CD4-positive, alpha-beta T cell treated with Interleukin-2 at 100 ng/mL for 4 hours (primary cell): ENCODE measurements around the gene IGIP.
A peak's percentile ranks its signal among the peaks of the same experiment; 100 is the strongest.

Experiments
- DNase-seq: peaks from one replicate; pipeline ENCODE4 v3.0.0-alpha.2; 2020; ENCODE audit warnings: low spot score

IGIP gene

DNA sequence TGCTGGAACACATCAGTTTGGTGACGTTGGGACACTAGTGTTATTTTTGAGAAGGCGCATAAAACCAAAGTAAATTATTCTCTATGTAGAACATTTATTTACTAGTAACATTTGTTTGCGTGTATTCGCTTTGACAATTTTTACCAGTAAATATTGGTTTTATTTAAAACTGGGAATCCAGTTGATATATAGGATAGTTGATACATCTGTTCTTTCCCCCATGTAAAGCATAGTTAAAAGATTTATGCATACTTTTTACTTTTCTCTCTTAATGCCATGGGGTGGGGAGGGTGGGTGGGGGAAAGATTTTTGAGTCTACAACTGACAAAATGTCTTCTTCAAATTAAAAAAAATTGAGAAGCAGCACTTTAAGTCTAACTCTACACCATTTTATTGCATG, at the start of gene IGIP:
TSS of gene IGIP (plus strand) at position 301 of the 400 bp plus-strand sequence. CDS start 2,540 bp downstream, outside the sequence.
- DNase-seq, result no peak

DNA sequence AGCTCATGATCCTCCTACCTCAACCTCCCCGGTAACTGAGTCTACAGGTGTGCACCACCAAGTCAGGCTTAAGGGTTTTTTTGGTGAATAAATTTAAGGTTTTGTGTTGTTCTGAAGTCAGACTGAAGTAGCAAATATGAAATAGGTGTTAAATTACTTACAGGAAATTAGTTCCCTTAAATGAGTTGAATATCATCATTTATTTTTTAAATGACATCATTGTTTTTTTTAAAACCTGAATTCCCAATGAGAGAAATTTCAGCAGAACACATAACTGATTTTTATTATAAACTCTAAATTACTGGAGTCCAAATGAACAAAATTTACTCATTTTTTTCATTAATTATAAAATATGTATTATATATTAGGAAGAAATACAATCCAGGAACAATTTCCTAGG, 49.6 kb upstream of the IGIP start:
- DNase-seq, result no peak

DNA sequence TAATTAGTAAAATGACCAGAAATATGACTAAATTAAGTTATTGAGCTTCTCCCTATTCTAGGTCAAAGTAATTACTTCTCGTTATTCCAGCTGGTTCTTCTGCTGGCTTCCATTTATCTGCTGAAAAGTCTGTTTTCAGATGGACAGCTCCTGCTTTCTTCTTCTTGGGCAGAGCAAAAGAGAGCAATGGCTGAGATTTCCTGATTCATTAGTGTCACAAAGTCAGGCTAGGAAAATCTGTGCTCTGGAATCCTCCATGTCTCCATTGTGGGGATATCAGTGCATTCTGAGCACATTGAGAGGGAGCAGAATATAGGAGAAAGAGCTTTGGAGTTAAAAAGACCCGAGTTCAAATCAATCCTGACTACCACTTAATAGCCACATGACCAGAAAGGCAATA, 48.9 kb upstream of the IGIP start:
- DNase-seq, result no peak

DNA sequence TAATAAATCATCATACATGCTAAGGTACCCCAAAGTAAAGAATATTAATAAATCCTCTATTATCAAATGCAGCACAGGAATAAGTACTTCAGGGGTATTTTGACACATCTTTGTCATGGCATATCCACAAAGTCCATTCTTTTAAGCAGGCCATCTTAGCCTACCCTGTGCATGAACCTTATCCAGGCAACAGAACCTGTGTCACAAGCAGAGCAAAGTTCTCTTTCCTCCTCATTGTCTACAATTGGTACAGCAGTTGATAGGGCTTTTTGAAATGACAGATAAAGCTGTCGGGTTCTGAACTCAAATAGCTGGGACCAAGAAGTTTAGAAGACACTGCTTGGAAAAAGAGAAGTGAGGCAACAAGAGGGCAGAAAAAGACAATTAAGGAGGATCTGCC, 42.6 kb upstream of the IGIP start:
- no peak for DNase-seq

DNA sequence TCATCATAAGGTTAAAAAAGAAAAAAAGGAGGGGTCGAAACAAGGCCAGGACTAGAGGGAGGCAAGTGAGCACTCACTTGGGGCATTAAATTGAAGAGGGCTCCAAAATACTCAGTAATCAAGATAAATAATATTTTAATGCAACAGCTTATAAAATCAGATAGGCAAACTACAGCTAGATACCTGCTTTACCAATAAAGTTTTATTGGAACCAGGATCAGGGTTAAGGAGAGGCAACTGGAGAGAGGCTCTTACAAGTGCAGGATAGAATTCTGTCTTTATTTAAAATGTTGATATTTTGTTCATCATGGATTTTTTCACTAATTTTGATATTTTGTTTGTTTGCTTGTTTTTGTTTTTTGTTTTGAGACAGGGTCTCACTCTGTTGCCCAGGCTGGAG, 42.1 kb upstream of the IGIP start:
- no peak for DNase-seq

DNA sequence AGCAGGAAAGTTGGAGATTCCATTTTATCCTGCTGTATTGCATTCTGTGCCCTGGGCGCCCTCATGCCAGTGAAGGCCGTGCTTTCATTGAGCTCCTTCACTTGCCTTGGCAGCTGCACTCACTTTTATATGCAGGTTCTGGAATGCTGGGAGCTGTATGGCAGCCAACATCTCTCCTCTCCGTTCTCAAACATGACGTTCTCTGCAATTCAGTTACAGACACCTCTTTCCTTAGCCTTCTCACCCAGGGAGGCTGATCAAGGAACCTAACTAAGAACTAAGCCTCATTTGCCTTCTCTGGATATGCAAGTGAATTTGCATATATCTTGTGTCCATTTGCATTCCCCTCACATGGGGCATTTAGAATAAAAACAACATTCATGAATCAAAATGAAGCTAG, 41.2 kb upstream of the IGIP start:
- no peak for DNase-seq

DNA sequence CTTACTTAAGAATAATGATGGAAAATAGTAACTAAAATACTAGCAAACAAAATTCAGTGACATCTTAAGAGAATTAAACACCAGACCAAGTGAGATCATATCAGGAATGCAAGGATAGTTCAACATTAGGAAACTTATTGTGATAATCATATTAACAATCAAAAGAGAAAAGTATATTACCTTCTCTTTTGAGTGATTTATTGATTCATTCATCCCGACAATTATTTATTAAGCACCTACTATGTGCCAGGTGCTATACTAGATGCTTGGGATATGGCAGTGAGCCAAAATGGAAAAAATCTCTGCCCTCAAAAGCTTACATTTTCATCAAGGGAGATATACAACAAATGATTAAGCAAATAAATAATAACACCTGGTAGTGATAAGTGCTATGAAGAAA, 35.5 kb upstream of the IGIP start:
- DNase-seq, result no peak

DNA sequence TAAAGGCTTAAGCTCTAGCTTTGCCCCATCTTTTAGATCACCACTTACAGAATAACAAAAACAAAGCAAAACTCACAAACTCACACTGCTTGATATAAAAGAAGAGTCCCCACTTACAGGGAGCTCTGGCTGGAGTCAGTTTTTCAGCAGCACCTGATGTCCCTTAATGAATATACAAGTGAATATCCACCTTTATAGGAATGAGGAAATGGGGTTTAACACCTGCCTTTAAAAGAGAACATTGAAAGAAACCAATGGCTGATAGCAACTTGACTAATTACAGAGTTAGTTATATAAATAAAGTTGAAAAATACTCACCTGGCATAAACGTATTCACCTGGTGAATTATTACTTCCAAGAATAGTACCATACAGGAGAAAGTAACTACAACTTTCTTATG, 32.6 kb upstream of the IGIP start:
- no peak for DNase-seq

DNA sequence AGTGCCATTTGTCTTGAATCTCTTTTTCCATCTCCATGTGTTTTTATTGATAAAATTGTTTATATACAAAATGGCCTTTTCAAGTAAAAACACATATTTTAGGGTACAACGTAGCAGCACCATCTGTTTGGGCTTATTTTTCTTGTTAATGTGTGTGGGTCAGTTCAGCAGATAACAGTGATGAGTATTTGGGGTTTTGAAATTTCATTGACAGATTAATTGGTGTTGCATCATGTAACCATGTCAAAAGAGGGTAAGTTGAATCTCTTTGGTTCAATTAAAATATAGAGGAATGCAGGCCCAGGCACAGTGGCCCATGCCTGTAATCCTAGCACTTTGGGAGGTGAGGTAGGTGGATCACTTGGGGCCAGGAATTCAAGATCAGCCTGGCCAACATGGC, 31.9 kb upstream of the IGIP start:
- no peak for DNase-seq

DNA sequence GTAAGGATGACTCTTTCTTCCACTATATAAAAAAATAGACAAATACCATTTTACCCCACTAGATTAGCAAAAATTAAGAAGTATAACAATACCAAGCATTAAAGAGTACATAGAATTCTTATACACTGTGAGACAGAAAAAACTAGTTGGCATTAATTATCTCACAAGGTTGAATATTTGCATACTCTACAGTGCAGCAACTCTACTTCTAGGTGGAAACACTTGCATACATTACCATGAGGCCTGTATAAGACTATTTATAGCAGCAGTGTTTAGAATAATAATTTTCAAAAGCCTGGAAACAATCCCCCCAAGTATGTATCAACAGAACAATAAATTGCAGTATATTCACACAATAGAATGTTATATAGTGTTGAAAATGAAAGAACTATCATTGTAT, 30.8 kb upstream of the IGIP start:
- no peak for DNase-seq

DNA sequence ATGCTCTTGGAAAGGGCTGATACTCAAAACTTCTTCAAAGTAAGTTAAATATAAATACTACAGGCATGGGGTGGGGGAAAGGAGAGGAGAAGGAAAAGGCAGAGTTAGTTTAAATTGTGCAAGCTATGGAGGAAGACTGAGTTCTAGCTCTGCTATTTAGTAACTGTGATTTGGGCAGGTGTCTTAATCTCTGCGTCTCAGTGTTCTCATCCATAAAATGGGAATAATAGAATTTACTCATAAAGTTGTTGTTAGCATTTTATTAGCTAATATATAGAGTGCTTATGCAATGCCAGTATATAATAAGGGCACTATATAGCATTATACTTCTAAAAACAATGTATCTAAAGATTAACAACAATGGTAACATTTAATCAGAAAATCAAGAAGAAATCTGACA, 24.6 kb upstream of the IGIP start:
- DNase-seq, result no peak

DNA sequence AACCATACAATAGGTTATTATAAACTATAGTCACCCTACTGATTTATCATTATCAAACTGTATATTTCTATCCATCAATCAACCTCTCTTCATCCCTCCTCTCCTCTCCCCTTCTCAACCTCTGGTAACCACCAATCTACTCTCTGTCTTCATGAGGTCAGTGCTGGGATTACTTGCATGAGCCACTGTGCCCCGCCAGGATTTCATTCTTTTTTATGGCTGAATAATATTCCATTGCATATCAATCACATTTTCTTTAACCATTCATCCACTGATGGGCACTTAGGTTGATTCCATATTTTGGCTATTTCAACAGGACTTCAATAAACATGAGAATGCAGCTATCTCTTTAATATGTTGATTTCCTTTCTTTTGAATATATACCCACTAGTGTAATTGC, 22.6 kb upstream of the IGIP start:
- no peak for DNase-seq

DNA sequence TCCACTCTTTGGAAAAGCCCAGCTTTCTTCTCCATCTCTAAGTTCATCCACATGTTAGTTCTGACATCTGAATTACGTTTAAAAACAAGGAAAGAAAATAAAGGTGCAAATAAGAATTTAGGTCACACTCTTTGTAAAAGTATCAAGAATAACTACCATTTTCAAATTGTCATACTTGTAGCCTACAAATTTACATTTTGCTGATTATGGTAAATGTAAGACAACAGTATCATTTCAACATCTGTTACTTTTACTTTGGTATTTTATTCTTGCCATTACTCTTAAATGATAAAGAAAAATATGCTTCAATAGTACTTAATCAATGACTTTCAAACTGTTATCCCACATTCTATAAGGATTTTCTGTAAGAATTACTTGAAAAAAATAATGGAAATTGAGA, 21.6 kb upstream of the IGIP start:
- no peak for DNase-seq

DNA sequence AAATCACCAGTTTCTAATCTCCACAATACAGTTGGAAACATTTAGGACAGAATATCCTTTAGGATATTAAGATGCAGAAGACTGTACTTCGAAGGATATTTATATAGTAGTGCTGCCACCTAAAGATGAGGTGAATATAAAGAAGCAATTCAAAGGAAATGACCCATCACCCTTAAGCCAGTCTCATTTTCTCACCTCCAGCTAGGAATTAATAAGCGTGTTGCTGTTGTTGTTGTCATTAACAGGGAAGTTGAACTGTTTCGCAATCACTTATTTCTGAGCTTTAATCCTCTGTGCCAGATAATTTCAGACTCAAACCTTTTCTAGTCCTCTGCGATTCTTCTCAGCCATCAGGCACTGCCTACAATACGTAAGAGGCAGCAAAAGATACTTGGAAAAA, 19.6 kb upstream of the IGIP start:
- DNase-seq, result no peak

DNA sequence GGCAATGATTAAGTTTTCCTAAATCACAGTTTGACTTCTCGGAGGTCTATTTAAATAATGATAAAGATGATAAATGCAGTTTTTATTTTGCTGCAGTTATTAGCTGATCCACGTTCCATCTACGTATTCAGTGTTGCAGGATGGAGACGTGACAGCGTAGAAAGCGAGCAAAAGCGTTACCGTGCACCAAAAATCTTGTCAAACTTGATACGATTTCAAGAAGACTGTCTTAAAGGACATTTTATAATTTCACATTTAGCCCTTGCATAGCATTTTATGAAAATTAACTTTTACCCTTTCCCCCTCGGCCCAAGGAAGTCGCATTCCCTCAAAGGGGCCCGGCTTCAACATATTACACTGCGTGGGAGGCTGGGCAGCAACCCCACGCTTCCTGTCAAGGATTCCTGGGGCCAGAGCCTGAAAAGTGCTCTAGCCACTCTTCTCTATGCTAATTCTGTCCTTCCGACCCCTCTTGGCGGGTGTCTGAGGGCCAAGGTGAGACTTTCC, 18.9 kb upstream of the IGIP start:
- DNase-seq, result no peak

DNA sequence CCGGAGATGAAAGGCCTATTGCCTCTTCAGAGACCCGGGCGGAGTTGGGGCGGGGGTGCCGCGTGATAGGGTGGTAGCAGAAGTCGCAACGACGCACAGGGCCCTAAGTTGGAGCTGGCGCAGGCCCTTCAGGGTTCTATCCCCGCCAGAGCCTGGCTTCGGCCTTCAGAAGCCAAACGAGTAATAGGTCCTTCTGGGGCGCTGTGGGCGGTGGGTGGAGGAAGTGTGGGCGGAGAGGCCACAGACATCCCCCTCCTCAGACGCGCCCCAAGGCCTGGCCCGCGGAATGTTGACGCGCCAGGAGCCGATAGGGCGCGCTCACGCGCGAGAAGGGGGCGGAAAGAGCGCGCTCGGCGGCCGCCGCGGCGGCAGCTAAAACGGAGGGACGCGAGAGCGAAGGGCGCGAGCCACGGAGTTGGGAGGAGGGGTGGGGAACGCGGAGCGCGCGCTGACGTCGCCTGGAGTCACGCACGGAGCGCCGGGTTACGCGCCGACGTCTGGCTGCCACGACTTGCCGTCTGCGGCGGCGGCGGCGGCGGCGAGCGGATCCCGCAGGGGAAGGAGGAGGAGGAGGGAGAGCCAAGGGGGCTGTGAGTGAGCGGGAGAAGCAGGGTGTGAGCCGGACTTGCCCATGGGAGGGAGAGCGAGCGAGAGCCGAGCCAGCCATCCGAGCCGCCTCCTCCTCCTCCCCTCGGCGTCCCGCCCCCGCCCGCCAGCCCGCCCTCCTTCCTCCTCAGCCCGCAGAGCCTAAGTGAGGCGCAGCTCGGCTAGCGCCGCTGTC, 18.2 kb upstream of the IGIP start:
- DNase-seq, result peak; percentile 94

DNA sequence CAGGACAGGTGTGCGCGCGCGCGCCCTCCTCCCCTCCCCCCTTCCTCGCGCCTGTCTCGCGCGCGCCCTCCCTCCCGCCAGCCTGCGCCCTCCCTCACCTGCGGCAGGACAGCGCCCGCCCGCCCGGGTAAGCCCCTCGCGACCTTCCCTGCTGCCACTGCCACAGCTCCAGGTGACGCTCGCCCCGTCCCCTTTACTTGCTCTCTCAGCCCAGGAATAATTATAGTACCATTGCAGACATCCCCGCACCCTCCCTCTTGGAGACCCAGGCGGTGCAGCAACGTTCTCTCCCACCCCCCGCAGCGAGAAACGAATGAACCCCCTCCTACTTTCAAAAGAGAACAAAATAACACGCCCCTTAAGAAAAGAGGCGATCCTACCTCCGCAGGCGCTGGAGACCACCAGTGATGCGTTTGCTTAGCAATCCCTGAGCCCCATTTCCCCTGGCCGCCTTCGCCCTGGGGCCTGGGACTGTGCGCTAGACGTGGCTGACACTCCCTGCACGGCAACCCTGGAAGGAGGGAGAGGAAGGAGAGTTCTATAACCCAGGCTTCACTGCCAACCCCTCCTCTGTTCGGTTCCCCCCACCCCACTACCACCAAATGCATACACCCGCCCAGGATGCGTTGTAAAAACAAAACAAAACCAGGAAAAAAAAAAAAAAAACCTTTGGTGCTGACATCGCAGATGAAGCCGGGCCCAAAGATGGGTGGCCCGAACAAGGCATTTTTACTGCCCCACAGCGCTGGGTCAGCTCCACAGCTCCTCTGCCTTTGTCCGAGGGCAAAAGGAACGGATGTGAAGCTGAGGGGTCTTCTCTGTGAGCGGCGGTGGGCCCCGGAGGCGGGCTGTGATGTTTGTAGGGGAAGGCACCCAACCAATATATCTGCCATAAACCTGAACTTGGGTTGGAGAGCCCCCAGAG, 17.4 kb upstream of the IGIP start:
- DNase-seq, result peak; percentile 4

DNA sequence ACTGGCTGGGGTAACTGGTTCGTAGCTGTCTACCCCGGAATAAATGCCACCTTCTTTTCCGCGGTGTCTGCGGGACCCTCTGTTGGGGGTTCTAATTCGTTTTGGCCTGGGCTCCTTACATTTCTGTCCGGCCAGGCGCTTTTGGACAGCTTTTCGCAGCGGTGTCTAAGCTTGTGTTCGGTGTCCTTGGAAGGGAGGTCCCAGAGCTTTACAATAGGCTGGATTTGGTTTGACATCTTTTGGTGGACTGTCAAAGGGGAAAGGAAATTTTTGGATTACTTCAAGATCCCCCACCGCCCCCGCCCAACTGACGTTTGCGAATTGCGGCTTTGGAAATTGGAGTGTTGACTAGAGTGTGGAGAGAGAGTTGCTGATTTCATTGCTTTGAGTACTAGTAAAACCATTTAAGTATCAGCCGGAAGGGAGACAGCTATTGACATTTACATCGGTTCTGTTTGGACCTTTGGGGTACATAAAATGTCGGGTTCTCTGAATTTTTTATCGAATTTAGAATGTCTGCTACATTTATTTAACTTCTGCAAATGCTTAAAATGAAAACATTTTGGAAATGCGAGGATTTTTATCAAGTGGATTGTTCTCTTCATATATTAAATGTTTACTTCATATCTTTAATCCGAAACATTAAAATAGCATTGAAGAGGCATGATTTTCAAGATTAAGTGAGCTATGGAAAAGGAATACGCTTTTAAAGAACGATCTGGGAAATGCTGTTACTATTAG, 16.5 kb upstream of the IGIP start:
- no peak for DNase-seq

DNA sequence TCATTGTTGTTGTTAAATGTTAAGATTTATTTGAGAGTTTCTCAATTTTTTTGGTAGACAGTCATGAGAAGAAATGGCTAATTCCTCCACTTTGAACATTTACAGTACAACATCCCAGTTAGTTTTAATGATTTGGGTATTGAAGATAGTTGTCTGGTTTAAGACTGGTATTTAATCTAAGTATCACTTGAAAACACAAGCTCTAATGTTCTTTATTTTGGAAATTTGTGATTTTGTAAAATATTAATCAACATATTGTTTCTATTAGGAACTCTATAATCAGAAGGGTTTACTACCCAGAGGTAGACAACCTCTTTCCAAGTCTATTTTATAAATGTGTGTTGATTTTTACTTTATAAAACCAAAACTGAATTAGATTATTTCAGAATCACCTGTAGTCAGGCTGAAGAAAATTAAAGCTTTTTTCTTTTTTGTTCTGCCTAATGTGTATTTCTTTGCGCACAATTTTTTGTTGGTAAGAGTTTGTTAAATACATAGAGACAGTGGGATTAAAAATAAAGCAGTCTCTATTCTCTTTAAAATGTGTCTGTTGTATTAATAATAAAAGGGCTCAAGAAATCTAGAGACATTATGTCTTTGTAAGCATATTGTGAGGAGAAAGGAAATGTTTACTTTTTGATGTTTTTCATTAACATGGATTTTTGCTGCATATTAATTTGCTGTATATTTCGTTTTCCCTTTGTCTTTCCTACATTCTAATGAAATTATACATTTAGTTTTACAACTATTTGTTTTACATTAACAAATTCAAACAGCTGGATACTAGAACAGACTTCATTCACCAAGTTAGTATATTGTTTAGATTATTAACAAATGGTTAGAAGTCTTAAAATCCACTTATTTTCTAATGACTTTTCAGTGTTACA, 15.7 kb upstream of the IGIP start:
- DNase-seq, result no peak

DNA sequence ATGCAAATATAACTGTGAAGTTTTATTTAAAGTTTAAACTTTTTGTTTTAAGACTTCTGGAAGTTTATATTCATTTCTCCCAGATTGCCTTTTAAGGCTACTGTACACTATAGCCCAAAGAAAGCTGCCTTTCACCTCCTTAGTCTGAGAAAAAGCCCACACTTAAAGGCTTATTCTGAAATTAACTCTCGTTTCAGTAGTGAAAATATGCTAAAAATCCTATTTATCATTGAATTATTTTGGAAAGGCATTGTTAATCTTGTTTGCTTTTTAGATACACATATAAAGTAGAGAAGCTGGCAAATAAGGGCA, 15.1 kb upstream of the IGIP start:
- DNase-seq, result no peak

DNA sequence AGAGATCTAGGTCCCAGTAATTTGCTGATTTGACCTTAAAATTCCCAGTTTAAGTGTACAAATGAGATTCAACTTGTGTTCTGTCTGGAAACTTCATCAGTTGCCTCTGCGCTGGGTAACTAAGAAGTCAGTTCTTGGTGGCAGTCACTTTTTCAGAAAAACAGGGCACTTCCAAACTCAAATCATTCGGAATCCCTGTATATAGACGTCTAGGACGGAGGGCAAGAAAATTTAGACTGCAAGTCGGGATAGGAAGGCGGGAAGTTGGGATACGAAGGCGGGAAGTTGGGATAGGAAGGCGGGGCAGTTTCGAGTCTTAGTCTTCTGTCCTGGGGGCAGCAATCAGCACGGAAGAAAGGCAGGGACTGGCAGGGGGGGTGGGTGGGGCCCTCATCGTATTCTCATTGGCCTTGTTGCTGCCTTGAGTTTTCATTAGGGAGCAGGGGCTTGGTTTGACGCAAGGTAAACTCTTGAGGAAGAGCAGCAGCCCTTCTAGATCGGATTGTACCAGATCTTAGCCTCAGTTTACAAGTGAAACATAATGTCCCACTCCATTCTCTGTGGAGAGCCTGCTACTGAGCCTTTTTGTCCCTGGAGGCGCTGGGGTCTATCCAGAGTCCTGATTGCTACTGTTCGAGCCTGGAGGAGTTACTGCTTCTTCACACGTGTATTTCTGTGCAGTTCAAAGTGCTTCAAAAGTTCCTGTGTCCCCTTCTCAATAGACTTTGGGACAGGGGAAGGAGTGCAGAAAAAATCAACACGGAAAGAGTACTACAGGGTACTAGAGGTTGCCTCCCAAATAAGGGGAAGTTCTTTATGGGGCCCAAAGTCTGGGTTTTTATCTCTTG, 14.5 kb upstream of the IGIP start:
- no peak for DNase-seq
